HG03097 (cell line): ENCODE measurements around the gene SLX1A.
"Not testable (repeated sequence)": the region's sequence is repeated elsewhere in the genome, so short reads cannot be mapped to it uniquely, and the experiment has no call there.

ENCODE experiments used
- ATAC-seq: cut with Tn5 transposase; IDR thresholded peaks from one replicate; pipeline ENCODE4 v1.9.1; 2021; ENCODE audit not compliant: unreplicated experiment, low FRiP score

The SLX1A gene

DNA sequence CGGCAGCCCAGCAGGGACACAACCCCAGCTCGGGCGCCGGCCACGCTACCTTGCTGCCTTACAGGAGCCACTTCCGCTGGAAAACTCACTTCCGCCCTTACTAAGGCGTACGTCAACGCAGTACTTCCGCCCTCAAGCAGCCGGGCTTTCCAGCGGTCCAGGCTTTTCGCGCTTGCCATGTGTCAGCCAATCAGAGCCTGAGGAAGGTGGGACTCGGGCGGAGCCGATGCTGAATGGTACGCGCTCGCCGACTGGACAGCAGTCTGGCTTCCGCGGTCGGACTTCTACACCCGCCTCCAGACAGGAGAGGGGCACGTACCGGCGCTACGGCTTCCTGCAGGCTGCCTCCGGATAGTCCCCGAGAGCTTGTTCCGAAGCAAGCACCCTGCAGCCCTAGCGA is at the start of gene SLX1A, which contains the start of gene BOLA2B:
SLX1A (plus strand) TSS at position 261 of the 400 bp plus-strand sequence. CDS start 210 bp downstream, outside the sequence.
BOLA2B (minus strand) TSS at position 52 of the 400 bp plus-strand sequence. CDS start 71 bp downstream, outside the sequence.
- peak; percentile 81 for ATAC-seq

DNA sequence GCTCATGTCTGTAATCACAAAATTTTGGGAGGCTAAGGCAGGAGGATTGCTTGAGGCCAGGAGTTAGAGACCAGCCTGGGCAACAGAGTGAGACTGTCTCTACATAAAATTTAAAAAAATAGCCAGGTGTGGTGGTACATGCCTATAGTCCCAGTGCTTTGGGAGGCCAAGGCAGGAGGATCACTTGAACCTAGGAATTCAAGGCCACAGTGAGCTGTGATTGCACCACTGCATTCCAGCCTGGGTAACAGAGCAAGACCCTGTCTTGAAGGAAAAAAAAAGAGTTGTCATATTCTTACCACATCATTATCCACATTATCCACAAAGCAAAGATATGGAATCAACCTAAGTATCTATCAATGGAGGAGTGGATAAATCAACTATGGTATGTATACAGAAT is 49.7 kb upstream of the SLX1A start:
- no peak for ATAC-seq

DNA sequence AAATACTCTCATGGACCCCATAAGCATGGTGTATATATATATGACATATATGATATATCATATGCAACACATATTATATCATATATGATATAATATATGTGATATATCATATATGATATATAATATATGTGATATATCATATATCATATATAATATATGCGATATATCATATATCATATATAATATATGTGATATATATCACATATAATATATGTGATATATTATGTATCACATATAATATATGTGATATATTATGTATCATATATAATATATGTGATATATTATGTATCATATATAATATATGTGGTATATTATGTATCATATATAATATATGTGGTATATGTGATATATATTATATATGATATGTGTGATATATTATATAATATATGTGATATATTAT is 48.8 kb upstream of the SLX1A start:
- no peak for ATAC-seq

DNA sequence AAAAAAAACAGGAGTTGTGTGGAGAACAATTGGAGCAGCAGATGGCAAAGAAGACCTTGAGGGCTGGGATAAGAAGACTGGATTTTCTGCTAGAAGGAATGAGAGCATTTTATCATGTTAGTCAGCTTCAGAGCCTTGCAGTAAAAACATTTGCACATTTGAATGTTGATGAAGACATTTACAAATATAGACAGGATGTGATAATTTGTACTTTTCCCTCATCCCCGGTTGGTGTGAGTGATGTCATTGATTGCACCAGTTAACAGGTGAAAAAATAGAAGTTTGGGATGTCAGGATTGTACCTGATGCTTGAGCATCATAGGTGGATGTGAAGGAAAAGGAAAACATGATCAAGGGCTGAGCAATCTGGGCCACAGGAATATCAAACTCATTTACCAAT is 48.0 kb upstream of the SLX1A start:
- no peak for ATAC-seq

DNA sequence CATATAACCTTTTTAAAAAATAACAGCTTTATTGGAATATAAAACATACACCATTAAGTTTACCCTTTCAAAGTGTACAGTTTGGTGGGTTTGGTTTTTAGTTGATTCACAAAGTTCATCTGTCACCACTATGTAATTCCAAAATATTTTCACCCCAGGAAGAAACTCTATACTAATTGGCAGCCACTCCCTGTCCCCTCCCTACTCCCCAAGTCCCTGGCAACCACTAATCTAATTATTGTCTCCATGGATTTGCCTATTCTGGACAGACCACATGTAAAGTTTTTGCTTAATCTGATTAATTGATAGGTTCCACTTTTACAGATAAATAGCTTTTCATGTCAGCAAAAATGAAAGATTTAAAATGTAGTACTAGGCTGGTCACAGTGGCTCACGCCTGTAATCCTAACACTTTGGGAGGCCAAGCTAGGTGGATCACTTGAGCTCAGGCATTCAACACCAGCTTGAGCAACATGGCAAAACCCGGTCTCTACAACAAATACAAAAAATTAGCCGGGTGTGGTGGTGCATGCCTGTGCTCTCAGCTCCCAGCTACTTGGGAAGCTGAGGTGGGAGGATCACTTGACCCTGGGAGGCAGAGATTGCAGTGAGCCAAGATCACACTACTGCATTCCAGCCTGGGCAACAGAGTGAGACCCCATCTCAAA is 45.7 kb upstream of the SLX1A start:
- ATAC-seq = no peak

DNA sequence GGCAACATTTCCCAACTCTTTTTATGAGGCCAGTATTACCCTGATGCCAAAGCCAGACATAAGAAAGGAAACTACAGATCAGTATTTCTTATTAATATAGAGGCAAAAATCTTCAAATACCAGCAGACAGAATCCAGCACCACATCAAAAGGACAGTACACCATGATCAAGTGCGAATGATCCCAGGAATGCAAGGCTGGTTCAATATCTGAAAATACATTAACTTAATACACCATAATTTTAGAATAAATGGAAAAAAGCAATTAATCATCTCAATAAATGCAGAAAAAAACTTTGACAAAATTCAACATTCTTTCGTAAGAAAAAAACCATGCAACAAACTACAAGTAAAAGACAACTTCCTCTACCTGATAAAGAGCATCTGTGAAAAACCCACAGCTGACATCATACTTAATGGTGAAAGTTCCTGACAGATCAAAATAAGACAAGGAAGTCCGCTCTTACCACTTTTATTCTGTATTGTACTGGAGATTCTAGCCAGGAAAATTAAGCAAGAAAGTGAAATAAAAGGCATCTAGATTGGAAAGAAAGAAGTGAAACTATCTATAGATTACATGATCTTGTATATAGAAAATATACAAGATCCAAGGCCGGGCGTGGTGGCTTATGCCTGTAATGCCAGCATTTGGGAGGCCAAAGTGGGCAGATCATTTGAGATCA is 44.3 kb upstream of the SLX1A start:
- no peak for ATAC-seq

DNA sequence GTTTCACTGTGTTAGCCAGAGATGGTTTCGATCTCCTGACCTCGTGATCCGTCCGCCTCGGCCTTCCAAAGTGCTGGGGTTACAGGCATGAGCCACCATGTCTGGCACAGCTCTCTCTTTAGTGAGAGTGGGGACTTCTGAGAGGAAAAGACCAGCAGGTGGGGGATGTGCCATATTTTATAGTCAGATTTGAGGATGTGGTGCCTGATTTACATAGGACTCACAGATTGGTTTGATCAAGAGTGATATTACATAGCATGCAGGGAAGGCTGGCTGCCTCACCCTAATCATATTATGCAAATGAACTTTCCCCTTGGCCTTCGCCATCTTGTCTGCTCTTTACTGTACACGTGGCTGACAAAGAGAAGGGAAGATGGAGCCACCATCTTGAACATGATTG is 42.6 kb upstream of the SLX1A start:
- no peak for ATAC-seq

DNA sequence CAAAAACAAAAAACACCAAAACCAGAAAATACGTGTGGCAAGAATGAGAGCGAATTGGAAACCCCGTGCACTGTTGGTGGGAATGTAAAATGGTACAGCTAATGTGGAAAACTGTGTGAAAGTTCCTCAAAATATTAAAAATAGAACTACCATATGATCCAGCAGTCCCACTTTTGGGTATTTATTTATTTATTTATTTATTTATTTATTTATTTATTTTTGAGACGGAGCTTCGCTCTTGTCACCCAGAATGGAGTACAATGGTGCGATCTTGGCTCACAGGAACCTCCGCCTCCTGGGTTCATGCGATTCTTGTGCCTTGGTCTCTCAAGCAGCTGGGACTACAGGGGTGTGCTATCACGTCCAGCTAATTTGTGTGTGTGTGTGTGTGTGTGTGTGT is 41.2 kb upstream of the SLX1A start:
- ATAC-seq = no peak

DNA sequence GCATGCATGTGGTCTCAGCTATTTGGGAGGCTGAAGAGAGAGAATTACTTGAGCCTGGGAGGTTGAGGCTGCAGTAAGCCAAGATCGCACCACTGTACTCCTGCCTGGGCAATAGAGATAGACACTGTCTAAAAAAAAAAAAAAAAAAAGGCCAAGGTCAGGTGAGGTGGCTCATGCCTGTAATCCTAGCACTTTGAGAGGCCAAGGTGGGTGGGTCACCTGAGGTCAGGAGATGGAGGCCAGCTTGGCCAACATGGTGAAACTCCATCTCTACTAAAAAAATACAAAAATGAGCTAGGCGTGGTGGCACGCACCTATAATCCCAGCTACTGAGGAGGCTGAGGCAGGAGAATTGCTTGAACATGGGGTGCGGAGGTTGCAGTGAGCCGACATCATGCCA is 38.5 kb upstream of the SLX1A start:
- ATAC-seq = no peak

DNA sequence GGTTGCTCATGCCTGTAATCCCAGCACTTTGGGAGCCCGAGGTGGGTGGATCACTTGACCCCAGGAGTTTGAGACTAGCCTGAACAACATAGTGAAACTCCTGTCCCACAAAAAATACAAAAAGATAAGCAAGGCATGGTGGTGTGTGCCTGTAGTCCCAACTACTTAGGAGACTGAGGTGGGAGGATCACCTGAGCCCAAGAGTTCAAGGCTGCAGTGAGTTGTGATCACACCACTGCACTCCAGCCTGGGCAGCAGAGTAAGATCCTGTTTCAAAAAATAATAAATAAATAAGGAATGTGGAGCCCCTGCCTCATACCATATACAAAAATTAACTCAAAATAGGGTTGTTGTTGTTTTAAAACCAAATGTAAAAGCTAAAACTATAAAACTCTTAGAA is 36.5 kb upstream of the SLX1A start:
- ATAC-seq = no peak

DNA sequence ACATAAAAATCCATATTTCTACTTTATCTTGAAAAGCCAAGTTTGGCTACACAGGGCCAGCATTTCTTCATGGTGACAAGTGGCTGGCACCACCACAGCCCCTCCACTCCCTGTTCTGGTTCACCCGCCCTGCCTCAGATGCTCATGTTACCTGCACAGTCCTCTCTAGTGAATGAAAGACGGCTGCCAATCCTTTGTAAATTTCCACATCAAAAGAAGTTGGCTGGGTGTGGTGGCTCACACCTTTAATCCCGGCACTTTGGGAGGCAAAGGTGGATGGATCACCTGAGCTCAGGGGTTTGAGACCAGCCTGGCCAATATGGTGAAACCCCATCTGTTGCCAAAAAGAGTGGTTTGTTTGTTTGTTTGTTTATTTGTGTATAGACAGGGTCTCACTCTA is 30.1 kb upstream of the SLX1A start:
- ATAC-seq = no peak

DNA sequence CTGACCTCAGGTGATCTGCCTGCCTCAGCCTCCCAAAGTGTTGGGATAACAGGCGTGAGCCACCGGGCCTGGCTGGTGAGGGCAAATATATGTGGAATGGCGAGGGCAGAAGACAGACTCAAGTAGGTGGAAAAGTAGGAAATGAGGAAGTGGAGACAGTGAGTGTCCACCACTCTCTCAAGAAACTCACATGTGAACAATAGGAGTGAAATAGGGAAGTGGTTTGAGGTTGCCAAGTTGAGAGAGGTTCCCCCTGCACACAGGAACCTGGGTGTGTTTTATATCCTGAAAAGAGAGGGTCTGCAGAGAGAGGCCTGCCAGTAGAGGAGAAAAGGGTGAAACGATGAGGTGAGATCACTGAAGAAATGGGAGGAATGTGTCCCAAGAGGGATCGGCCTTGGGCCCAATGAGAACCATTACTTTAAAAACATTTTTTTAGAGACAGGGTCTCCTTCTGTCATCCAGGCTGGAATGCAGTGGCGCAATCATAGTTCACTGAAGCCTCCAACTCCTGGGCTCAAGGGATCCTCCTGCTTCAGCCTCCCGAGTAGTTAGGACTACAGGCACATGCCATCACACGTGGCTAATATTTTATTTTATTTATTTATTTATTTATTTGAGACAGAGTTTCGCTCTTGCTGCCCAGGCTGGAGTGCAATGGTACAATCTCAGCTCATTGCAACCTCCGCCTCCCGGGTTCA is 27.3 kb upstream of the SLX1A start:
- ATAC-seq = no peak

DNA sequence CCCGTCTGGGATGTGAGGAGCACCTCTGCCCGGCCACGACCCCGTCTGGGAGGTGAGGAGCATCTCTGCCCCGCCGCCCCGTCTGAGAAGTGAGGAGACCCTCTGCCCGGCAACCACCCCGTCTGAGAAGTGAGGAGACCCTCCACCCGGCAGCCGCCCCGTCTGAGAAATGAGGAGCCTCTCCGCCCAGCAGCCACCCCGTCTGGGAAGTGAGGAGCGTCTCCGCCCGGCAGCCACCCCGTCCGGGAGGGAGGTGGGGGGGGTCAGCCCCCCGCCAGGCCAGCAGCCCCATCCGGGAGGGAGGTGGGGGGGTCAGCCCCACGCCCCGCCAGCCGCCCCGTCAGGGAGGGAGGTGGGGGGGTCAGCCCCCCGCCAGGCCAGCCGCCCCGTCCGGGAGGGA is 24.9 kb upstream of the SLX1A start:
- ATAC-seq = not testable (repeated sequence)

DNA sequence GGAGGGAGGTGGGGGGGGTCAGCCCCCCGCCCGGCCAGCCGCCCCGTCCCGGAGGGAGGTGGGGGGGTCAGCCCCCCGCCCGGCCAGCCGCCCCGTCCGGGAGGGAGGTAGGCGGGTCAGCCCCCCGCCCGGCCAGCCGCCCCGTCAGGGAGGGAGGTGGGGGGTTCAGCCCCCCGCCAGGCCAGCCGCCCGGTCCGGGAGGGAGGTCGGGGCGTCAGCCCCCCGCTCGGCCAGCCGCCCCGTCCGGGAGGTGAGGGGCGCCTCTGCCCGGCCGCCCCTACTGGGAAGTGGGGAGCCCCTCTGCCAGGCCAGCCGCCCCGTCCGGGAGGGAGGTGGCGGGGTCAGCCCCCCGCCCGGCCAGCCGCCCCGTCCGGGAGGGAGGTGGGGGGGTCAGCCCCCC is 24.3 kb upstream of the SLX1A start:
- ATAC-seq = not testable (repeated sequence)

DNA sequence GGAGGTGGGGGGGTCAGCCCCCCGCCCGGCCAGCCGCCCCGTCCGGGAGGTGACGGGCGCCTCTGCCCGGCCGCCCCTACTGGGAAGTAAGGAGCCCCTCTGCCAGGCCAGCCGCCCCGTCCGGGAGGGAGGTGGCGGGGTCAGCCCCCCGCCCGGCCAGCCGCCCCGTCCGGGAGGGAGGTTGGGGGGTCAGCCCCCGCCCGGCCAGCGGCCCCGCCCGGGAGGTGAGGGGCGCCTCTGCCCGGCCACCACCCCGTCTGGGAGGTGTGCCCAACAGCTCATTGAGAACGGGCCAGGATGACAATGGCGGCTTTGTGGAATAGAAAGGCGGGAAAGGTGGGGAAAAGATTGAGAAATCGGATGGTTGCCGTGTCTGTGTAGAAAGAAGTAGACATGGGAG is 23.5 kb upstream of the SLX1A start:
- not testable (repeated sequence) for ATAC-seq

DNA sequence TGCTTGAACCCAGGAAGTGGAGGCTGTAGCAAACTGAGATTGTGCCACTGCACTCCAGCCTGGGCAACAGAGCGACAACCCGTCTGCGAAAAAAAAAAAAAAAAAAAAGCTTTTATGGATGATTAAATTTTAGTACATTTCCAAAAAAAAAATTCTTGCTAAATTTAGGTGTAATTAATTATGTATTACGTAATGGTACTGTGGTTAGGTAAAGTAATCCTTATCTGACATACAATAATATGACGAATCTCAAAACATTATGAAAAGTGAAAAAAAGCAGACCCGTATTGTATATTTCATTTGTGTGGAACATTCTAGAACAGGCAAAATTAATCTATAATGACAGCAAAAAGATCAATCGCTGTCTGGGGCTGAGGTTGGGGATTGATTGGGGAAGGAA is 20.6 kb upstream of the SLX1A start:
- no peak for ATAC-seq

DNA sequence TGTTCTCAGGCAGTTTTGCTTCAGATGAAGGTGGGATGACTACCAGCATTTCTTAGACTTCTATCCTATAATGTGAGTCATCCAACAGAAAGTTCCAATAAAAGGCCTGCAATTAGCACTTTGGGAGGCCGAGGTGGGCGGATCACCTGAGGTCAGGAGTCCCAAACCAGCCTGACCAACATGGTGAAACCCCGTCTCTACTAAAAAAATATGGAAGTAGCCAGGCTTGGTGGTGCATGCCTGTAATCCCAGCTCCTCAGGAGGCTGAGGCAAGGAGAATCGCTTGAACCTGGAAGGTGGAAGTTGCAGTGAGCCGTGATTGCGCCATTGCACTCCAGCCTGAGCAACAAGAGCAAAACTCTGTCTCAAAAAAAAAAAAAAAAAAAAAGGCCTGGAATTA is 16.8 kb upstream of the SLX1A start:
- ATAC-seq = not testable (repeated sequence)

DNA sequence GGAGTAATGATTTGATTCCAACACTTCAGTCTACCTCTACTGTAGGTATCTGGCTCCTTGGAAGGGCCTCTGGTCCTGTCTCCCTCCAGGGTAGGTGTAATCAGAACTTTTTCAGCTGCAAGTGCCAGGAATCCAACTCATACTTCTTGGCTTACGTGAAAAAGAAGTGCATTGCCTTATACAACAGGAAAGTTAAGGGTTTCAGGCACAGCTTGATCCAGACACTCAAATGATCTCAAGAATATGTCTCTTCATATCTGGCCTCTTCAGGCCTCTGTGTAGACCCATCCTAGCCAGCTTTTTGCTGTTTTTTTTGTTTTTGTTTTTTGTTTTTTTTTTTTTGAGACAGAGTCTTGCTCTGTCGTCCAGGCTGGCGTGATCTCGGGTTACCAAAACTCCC is 14.5 kb upstream of the SLX1A start:
- no peak for ATAC-seq

DNA sequence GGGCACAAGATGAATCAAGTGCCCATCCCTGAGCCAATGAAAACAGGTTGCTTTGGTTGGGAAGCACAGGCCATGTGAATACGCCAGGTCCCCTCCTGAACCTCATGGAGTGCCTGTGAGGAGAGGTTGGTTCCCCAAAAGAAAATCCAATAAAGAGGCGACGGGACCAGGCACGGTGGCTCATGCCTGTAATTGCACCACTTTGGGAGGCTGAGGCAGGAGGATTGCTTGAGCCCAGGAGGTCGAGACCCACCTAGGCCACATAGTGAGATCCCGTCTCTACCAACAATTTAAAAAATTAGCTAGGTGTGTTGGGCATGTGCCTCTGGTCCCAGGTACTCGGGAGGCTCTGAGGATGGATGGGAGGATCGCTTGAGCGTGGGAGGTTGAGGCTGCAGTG is 13.7 kb upstream of the SLX1A start:
- ATAC-seq = no peak

DNA sequence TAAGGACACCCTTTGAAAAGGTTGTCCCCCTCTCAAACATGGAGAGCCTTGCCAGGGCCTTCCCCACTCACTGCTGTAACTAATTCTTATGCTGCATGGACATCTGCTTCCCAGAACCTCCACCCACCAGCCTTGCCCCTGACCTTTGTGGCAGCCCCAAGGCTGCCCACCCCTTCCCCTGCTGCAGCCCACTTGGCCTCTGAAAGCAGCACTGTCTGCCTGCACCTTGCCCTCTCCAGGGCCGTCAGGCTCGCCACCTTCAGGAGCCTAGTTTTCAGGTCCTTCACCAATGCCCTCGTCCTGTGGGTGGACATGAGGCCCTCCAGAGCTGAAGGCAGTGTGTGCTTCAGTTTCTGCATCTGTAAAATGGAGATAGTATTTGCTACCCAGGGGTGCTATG is 12.9 kb upstream of the SLX1A start:
- ATAC-seq = no peak

DNA sequence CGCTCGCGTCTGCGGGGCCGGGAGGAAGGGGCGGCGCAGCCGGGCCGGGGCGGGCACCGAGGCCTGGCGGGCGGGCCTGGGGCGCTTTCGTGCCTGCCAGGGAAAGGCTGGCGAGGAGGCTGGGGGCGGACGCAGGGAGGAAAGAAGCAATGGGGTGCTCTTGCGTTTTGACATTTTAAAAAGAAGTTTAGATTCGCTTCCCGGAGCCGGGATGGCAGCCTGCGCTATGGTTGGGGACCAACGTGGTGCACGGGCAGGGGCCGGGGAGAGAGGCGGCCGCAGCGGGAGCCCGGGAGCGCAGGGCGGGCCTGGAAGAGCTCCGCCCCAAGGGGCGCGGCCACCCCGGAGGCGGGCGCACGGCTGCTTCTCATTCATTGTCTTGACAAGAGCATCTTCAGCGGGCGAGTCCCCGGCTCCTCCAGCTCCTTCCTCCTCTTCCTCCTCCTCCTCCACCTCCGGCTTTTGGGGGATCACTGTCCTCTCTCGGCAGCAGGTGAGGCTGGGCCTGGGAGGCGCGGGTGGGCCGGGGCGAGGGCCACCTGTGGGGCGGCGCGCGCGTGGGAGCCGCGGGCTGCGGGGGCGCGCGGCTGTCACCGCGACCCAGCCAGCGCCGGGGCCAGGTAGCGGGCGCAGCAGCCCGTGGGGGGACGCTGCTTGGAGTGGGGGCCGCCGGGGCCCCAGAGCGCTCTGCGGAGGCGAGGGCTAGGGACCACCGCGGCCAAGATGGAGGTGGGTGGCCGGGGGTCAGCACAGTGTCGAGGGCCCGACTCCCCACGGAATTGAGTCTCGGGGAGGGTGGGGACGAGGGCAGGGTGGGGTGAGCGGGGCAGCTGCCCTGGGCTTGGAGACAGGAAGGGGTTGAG is 10.2 kb upstream of the SLX1A start, which contains the start of gene CORO1A:
CORO1A (plus strand) TSS at position 370 of the 863 bp plus-strand sequence. CDS start 1,608 bp downstream, outside the sequence.
- ATAC-seq = peak; percentile 45
